ENCODE measurements around the gene DDX42. TPM values are rescaled to one million over a fixed set of nuclear protein-coding genes. Genes with fewer than 3 reads are reported as not detected.
"Not testable (repeated sequence)": the region's sequence is repeated elsewhere in the genome, so short reads cannot be mapped to it uniquely, and the experiment has no call there.

Gene DDX42
- total RNA-seq, 4 donors from 2014 or later: 106 to 154 (median 123) TPM

- TF ChIP-seq POLR2A (IDR thresholded peaks at IDR 0.05) (no peak), EP300 (IDR thresholded peaks at IDR 0.05) (no peak)
- TF ChIP-seq, protein P1, sequence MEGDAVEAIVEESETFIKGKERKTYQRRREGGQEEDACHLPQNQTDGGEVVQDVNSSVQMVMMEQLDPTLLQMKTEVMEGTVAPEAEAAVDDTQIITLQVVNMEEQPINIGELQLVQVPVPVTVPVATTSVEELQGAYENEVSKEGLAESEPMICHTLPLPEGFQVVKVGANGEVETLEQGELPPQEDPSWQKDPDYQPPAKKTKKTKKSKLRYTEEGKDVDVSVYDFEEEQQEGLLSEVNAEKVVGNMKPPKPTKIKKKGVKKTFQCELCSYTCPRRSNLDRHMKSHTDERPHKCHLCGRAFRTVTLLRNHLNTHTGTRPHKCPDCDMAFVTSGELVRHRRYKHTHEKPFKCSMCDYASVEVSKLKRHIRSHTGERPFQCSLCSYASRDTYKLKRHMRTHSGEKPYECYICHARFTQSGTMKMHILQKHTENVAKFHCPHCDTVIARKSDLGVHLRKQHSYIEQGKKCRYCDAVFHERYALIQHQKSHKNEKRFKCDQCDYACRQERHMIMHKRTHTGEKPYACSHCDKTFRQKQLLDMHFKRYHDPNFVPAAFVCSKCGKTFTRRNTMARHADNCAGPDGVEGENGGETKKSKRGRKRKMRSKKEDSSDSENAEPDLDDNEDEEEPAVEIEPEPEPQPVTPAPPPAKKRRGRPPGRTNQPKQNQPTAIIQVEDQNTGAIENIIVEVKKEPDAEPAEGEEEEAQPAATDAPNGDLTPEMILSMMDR (IDR thresholded peaks at IDR 0.05): no peak
- H3K4me1 ChIP-seq: peaks cover 0 to 7% (median 3%) of the 10 kb centered on the region in 4 donors
- H3K4me3 ChIP-seq: no peak overlapping the region
- DNase-seq (ENCODE audit: low spot score in 2 of 2): no peak
- 64% methylated on average over 9 of the region's 9 CpGs for WGBS, 2 donors
- no peak overlapping the region for H3K27ac ChIP-seq
- H3K9me3 ChIP-seq: no peaks in the 10 kb centered on the region
- no peaks in the 10 kb centered on the region for H3K27me3 ChIP-seq
- no peaks in the 10 kb centered on the region for H3K36me3 ChIP-seq
Observed at GRCh38 chr17:63850401-63850800, 76.4 kb downstream of the DDX42 start.

DNA sequence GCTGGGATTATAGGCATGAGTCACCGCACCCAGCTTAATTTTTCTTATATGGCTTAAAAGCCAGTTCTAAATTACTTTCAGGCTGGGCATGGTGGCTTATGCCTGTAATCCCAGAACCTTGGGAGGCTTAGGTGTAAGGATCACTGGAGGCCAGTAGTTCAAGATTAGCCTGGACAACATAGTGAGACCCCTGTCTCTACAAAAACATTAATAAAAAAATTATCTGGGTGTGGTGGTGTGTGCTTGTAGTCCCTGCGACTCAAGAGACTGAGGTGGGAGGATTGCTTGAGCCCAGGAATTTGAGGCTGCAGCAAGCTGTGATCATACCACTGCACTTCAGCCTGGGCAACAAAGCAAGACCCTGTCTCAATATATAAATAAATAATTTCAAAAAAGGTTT is 79.3 kb downstream of the DDX42 start:
- Histone ChIP-seq H3K9me3 (no peaks in the 10 kb centered on the region), H3K4me3 (no peak overlapping the region), H3K4me1 (peaks cover 0 to 7% (median 3%) of the 10 kb centered on the region in 4 donors), H3K27me3 (no peaks in the 10 kb centered on the region), H3K36me3 (no peaks in the 10 kb centered on the region), H3K27ac (no peak overlapping the region)
- WGBS, 2 donors: 95 to 96% methylated on average over 2 of the region's 2 CpGs
- no peak for DNase-seq (ENCODE audit: low spot score in 2 of 2)
- TF ChIP-seq EP300 (IDR thresholded peaks at IDR 0.05): no peak
- TF ChIP-seq POLR2A (IDR thresholded peaks at IDR 0.05): no peak
- TF ChIP-seq, protein P1 (IDR thresholded peaks at IDR 0.05): no peak

GRCh38 chr17:63854709-63855108 is 80.7 kb downstream of the DDX42 start:
- TF ChIP-seq, protein P1 (IDR thresholded peaks at IDR 0.05): no peak
- TF ChIP-seq POLR2A (IDR thresholded peaks at IDR 0.05) (no peak), EP300 (IDR thresholded peaks at IDR 0.05) (no peak)
- 80 to 90% methylated on average over 5 of the region's 5 CpGs for WGBS, 2 donors

DNA sequence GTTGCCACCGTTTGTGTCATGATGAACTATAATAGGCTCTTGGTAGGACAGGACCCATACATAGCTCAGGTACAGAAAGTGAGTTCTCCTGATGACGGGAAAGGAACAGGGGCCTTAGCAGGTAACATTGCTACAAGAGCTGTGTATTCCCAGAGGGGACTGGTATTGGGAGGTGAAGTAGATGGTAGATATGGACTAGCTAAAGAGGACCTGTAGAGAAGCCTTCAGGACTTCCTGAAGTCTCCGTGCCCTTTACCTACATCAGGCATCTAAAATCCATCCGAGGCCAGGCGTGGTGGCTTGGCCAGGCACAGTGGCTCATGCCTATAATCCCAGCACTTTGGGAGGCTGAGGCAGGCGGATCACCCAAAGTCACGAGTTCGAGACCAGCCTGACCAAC is 81.2 kb downstream of the DDX42 start:
- TF ChIP-seq POLR2A (IDR thresholded peaks at IDR 0.05) (no peak), EP300 (IDR thresholded peaks at IDR 0.05) (no peak)
- TF ChIP-seq, protein P1 (IDR thresholded peaks at IDR 0.05): no peak
- no peak overlapping the region for H3K4me3 ChIP-seq
- 89 to 92% methylated on average over 8 of the region's 8 CpGs for WGBS, 2 donors
- H3K27ac ChIP-seq: no peak overlapping the region
- H3K36me3 ChIP-seq: no peaks in the 10 kb centered on the region
- H3K27me3 ChIP-seq: no peaks in the 10 kb centered on the region
- no peak for DNase-seq (ENCODE audit: low spot score in 2 of 2)
- H3K4me1 ChIP-seq: no peaks in the 10 kb centered on the region
- no peaks in the 10 kb centered on the region for H3K9me3 ChIP-seq

More at GRCh38 chr17:63854709-63855108, 80.7 kb downstream of the DDX42 start:
- H3K4me3 ChIP-seq: no peak overlapping the region
- H3K36me3 ChIP-seq: no peaks in the 10 kb centered on the region
- H3K27me3 ChIP-seq: no peaks in the 10 kb centered on the region
- DNase-seq (ENCODE audit: low spot score in 2 of 2): no peak
- H3K4me1 ChIP-seq: no peaks in the 10 kb centered on the region
- H3K9me3 ChIP-seq: no peaks in the 10 kb centered on the region
- no peak overlapping the region for H3K27ac ChIP-seq

DNA sequence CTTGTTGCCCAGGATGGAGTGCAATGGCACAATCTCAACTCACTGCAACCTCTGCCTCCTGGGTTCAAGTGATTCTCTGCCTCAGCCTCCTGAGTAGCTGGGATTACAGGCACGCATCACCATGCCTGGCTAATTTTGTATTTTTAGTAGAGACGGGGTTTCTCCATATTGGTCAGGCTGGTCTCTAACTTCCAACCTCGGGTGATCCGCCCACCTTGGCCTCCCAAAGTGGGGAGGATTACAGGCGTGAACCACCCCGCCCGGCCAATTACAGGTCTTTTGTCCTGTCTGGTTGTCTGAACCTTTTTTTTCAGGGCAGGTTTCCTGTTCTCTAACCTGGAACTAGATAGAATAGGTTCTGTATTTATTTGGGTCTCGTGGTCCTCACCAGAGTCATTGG is 82.5 kb downstream of the DDX42 start:
- 89 to 95% methylated on average over 8 of the region's 8 CpGs for WGBS, 2 donors
- not testable (repeated sequence) for H3K27ac ChIP-seq; H3K4me1 ChIP-seq; DNase-seq (ENCODE audit: low spot score in 2 of 2); H3K9me3 ChIP-seq; H3K36me3 ChIP-seq; H3K27me3 ChIP-seq; H3K4me3 ChIP-seq

- no peak overlapping the region for H3K27ac ChIP-seq
- H3K36me3 ChIP-seq: no peaks in the 10 kb centered on the region
- no peaks in the 10 kb centered on the region for H3K27me3 ChIP-seq
- H3K9me3 ChIP-seq: no peaks in the 10 kb centered on the region
- H3K4me3 ChIP-seq: no peak overlapping the region
- no peaks in the 10 kb centered on the region for H3K4me1 ChIP-seq
- TF ChIP-seq POLR2A (IDR thresholded peaks at IDR 0.05) (no peak), EP300 (IDR thresholded peaks at IDR 0.05) (no peak)
- TF ChIP-seq, protein P1 (IDR thresholded peaks at IDR 0.05): no peak
- DNase-seq (ENCODE audit: low spot score in 2 of 2): no peak
- WGBS, 2 donors: 50 to 77% methylated on average over 3 of the region's 3 CpGs
Observed at GRCh38 chr17:63859257-63859656, 85.3 kb downstream of the DDX42 start.

DNA sequence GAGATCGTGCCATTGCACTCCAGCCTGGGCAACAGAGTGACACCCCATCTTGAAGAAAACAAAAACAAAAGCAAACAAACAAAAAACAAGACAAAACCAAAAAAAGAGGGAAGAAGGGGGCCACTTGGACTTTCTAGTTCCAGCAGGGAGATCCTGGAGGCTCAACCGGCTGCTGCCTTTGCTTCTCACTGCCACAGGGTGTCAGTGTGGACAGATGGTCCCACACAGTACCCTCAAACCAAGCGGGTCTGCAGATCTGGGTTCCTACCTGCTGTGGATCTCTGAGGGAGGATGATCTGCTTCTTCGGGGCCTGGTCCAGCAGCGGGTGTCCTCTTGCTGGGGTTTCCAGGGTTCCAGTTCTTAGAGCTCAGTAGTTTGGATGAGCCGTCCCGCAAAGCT is 92.7 kb downstream of the DDX42 start:
- H3K36me3 ChIP-seq; H3K9me3 ChIP-seq; H3K4me1 ChIP-seq; H3K27ac ChIP-seq; DNase-seq (ENCODE audit: low spot score in 2 of 2); H3K4me3 ChIP-seq; H3K27me3 ChIP-seq: not testable (repeated sequence)
- 64 to 74% methylated on average over 3 to 7 of the region's 7 CpGs for WGBS, 2 donors
